ENCODE results near the gene CELF2. TPM values are rescaled to one million over a fixed set of nuclear protein-coding genes. Genes with fewer than 3 reads are reported as not detected.
A peak's percentile ranks its signal among the peaks of the same experiment; 100 is the strongest.

CELF2 gene
- total RNA-seq, 1 donor = 21.9 TPM

GRCh38 chr10:11009471-11010308 lies 8.0 kb upstream of the CELF2 start:
- DNase-seq (ENCODE audit: low read depth) = peak; percentile 52
- no peak overlapping the region for H3K4me3 ChIP-seq (ENCODE audit: low read depth, low read length)
- no peak for TF ChIP-seq CTCF (IDR thresholded peaks at IDR 0.05; ENCODE audit: insufficient read depth, low read length)

GRCh38 chr10:11010582-11010981 lies 7.1 kb upstream of the CELF2 start:
- H3K4me3 ChIP-seq (ENCODE audit: low read depth, low read length) = no peak overlapping the region
- TF ChIP-seq CTCF (IDR thresholded peaks at IDR 0.05; ENCODE audit: insufficient read depth, low read length) = no peak
- DNase-seq (ENCODE audit: low read depth) = no peak

- TF ChIP-seq CTCF (IDR thresholded peaks at IDR 0.05; ENCODE audit: insufficient read depth, low read length) = no peak
- no peak for DNase-seq (ENCODE audit: low read depth)
- no peak overlapping the region for H3K4me3 ChIP-seq (ENCODE audit: low read depth, low read length)
Measured at GRCh38 chr10:11011436-11011835, 6.2 kb upstream of the CELF2 start.

- TF ChIP-seq CTCF (IDR thresholded peaks at IDR 0.05; ENCODE audit: insufficient read depth, low read length) = no peak
- H3K4me3 ChIP-seq (ENCODE audit: low read depth, low read length) = no peak overlapping the region
- no peak for DNase-seq (ENCODE audit: low read depth)
Measured at GRCh38 chr10:11011984-11012383, 5.7 kb upstream of the CELF2 start.

- no peak for TF ChIP-seq CTCF (IDR thresholded peaks at IDR 0.05; ENCODE audit: insufficient read depth, low read length)
- H3K4me3 ChIP-seq (ENCODE audit: low read depth, low read length) = no peak overlapping the region
- no peak for DNase-seq (ENCODE audit: low read depth)
Measured at GRCh38 chr10:11012421-11013295, 5.0 kb upstream of the CELF2 start.

GRCh38 chr10:11013836-11014235 lies 3.8 kb upstream of the CELF2 start:
- no peak overlapping the region for H3K4me3 ChIP-seq (ENCODE audit: low read depth, low read length)
- TF ChIP-seq CTCF (IDR thresholded peaks at IDR 0.05; ENCODE audit: insufficient read depth, low read length) = no peak
- DNase-seq (ENCODE audit: low read depth) = no peak

Measured in fibroblast of the aortic adventitia (primary cell).